ENCODE measurements around the gene SETD1A. TPM values are rescaled to one million over a fixed set of nuclear protein-coding genes. Genes with fewer than 3 reads are reported as not detected.

SETD1A gene
- total and polyA plus RNA-seq, 9 of the 15 experiments (the other 6 are each of a cell fraction or from before 2014, with no cell fraction given) = 0.08 to 36.0 (median 4.2) TPM

DNA sequence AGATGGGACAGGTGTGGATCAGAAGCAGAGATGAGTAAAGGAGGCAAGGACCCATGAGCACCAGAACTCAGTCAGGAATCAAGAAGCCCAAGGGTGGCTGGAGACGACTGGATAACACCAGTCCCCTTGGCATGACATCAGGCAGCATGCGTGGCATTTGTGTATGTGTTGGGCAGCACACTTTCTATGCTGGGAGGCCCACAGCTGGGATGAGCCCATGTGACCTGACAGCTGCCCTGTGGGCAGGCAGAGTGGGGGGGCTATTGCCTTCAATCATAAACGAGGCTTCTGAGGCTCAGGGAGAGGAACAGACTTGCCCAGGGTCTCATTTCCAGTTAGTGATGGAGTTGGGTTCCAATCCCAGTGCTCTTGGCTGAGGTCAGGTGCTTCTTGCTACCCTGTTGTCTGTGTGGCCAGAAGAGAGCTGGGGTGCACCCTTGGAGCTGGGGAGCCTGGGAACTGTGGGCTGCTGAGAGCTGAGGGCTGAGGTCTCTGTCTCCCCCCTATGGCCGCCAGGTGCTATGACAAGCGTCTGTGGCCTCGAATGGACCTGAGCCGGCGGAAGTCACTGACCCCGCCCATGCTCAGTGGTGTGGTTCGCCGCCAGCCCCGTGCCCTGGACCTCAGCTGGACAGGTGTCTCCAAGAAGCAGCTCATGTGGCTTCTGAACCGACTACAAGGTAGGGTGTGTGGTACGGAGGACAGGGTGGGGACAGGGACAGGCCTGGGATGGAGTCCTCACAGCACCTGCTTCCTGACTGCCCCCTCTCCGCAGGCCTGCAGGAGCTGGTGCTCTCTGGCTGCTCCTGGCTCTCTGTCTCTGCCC lies 15.7 kb upstream of the SETD1A start (continued):
- TF ChIP-seq, protein P1, sequence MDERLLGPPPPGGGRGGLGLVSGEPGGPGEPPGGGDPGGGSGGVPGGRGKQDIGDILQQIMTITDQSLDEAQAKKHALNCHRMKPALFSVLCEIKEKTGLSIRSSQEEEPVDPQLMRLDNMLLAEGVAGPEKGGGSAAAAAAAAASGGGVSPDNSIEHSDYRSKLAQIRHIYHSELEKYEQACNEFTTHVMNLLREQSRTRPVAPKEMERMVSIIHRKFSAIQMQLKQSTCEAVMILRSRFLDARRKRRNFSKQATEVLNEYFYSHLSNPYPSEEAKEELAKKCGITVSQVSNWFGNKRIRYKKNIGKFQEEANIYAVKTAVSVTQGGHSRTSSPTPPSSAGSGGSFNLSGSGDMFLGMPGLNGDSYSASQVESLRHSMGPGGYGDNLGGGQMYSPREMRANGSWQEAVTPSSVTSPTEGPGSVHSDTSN (CRISPR knock-in tag; IDR thresholded peaks at IDR 0.05; ENCODE audit: low read depth) = no peak
- TF ChIP-seq, protein P1 (tag; conservative IDR thresholded peaks at IDR 0.05; ENCODE audit: low read depth) = no peak
- TF ChIP-seq CREBBP (IDR thresholded peaks at IDR 0.05; ENCODE audit: low read depth, low read length) (no peak), POLR2A (conservative IDR thresholded peaks at IDR 0.05) (no peak), MBD2 (IDR thresholded peaks at IDR 0.05; ENCODE audit: borderline replicate concordance, low read depth) (no peak), PCBP2 (IDR thresholded peaks at IDR 0.05; ENCODE audit: low read depth, low read length, poor library complexity, severe bottlenecking) (no peak), CBX2 (IDR thresholded peaks at IDR 0.05; ENCODE audit: insufficient read depth, low read length, poor library complexity, severe bottlenecking) (no peak), MAFK (IDR thresholded peaks at IDR 0.05; ENCODE audit: low read length) (peak; percentile 21; the same call in 1 of the 2 replicates), ZNF444 (CRISPR knock-in tag; IDR thresholded peaks at IDR 0.05) (no peak), RBM25 (IDR thresholded peaks at IDR 0.05; ENCODE audit: low read depth, low read length, severe bottlenecking) (no peak), TBP (optimal IDR thresholded peaks at IDR 0.05; ENCODE audit: low read depth, low read length) (peak; percentile 36), SRSF1 (IDR thresholded peaks at IDR 0.05; ENCODE audit: low read depth, low read length) (no peak), CEBPG (CRISPR knock-in tag; IDR thresholded peaks at IDR 0.05) (no peak), CEBPG (tag; conservative IDR thresholded peaks at IDR 0.05 in 1 of 2, IDR thresholded peaks at IDR 0.05 in 1 of 2) (no peak), SP2 (IDR thresholded peaks at IDR 0.05; ENCODE audit: extremely low read depth, low read depth, low read length, poor library complexity, severe bottlenecking) (no peak), HMG20B (CRISPR knock-in tag; IDR thresholded peaks at IDR 0.05) (no peak), CBFA2T3 (IDR thresholded peaks at IDR 0.05) (no peak), RFX5 (IDR thresholded peaks at IDR 0.05; ENCODE audit: low read depth, low read length) (no peak), HNRNPLL (IDR thresholded peaks at IDR 0.05; ENCODE audit: low read depth, low read length, poor library complexity, severe bottlenecking) (no peak), BMI1 (IDR thresholded peaks at IDR 0.05; ENCODE audit: low read length) (no peak), ZNF436 (CRISPR knock-in tag; IDR thresholded peaks at IDR 0.05) (no peak), RB1 (IDR thresholded peaks at IDR 0.05; ENCODE audit: low read depth) (peak; percentile 60; the same call in 1 of the 2 replicates)
- TF ChIP-seq, protein P2, sequence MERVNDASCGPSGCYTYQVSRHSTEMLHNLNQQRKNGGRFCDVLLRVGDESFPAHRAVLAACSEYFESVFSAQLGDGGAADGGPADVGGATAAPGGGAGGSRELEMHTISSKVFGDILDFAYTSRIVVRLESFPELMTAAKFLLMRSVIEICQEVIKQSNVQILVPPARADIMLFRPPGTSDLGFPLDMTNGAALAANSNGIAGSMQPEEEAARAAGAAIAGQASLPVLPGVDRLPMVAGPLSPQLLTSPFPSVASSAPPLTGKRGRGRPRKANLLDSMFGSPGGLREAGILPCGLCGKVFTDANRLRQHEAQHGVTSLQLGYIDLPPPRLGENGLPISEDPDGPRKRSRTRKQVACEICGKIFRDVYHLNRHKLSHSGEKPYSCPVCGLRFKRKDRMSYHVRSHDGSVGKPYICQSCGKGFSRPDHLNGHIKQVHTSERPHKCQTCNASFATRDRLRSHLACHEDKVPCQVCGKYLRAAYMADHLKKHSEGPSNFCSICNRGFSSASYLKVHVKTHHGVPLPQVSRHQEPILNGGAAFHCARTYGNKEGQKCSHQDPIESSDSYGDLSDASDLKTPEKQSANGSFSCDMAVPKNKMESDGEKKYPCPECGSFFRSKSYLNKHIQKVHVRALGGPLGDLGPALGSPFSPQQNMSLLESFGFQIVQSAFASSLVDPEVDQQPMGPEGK (CRISPR knock-in tag; IDR thresholded peaks at IDR 0.05; ENCODE audit: borderline replicate concordance) = no peak
- TF ChIP-seq, protein P3, sequence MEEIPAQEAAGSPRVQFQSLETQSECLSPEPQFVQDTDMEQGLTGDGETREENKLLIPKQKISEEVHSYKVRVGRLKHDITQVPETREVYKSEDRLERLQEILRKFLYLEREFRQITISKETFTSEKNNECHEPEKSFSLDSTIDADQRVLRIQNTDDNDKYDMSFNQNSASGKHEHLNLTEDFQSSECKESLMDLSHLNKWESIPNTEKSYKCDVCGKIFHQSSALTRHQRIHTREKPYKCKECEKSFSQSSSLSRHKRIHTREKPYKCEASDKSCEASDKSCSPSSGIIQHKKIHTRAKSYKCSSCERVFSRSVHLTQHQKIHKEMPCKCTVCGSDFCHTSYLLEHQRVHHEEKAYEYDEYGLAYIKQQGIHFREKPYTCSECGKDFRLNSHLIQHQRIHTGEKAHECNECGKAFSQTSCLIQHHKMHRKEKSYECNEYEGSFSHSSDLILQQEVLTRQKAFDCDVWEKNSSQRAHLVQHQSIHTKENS (CRISPR knock-in tag; IDR thresholded peaks at IDR 0.05) = no peak
